ENCODE data around the gene MGAT4B.

Gene MGAT4B

GRCh38 chr5:179834120-179834519, 27.5 kb upstream of the MGAT4B start:
- H3K4me1 ChIP-seq (ENCODE audit: control insufficient read depth, insufficient read depth, low read length), result peaks cover 4% of the 10 kb centered on the region
- no peak overlapping the region for H3K4me3 ChIP-seq (ENCODE audit: low read length)
- peaks cover 82% of the 10 kb centered on the region for H3K36me3 ChIP-seq (ENCODE audit: control insufficient read depth, insufficient read depth, low read length, severe bottlenecking)
- no peak for DNase-seq (ENCODE audit: low read depth)
- no peaks in the 10 kb centered on the region for H3K27me3 ChIP-seq (replicated peaks; ENCODE audit: control insufficient read depth, insufficient read depth, low read length)
- no peaks in the 10 kb centered on the region for H3K9me3 ChIP-seq (ENCODE audit: control insufficient read depth, low read length)
- no peak overlapping the region for H3K9ac ChIP-seq (ENCODE audit: low read length)

GRCh38 chr5:179833709-179834070, 27.0 kb upstream of the MGAT4B start:
- Histone ChIP-seq H3K9me3 (ENCODE audit: control insufficient read depth, low read length) (no peaks in the 10 kb centered on the region), H3K36me3 (ENCODE audit: control insufficient read depth, insufficient read depth, low read length, severe bottlenecking) (peaks cover 87% of the 10 kb centered on the region), H3K9ac (ENCODE audit: low read length) (no peak overlapping the region), H3K4me3 (ENCODE audit: low read length) (no peak overlapping the region), H3K4me1 (ENCODE audit: control insufficient read depth, insufficient read depth, low read length) (peaks cover 7% of the 10 kb centered on the region), H3K27me3 (replicated peaks; ENCODE audit: control insufficient read depth, insufficient read depth, low read length) (no peaks in the 10 kb centered on the region)
- DNase-seq (ENCODE audit: low read depth), result no peak

GRCh38 chr5:179833056-179833708, 26.5 kb upstream of the MGAT4B start:
- Histone ChIP-seq H3K27me3 (replicated peaks; ENCODE audit: control insufficient read depth, insufficient read depth, low read length) (no peaks in the 10 kb centered on the region), H3K9me3 (ENCODE audit: control insufficient read depth, low read length) (no peaks in the 10 kb centered on the region), H3K4me3 (ENCODE audit: low read length) (no peak overlapping the region), H3K4me1 (ENCODE audit: control insufficient read depth, insufficient read depth, low read length) (peaks cover 7% of the 10 kb centered on the region), H3K36me3 (ENCODE audit: control insufficient read depth, insufficient read depth, low read length, severe bottlenecking) (peaks cover 90% of the 10 kb centered on the region), H3K9ac (ENCODE audit: low read length) (no peak overlapping the region)
- no peak for DNase-seq (ENCODE audit: low read depth)

- no peak for DNase-seq (ENCODE audit: low read depth)
- Histone ChIP-seq H3K36me3 (ENCODE audit: control insufficient read depth, insufficient read depth, low read length, severe bottlenecking) (peaks cover 90% of the 10 kb centered on the region), H3K9ac (ENCODE audit: low read length) (no peak overlapping the region), H3K4me1 (ENCODE audit: control insufficient read depth, insufficient read depth, low read length) (peaks cover 16% of the 10 kb centered on the region), H3K27me3 (replicated peaks; ENCODE audit: control insufficient read depth, insufficient read depth, low read length) (no peaks in the 10 kb centered on the region), H3K9me3 (ENCODE audit: control insufficient read depth, low read length) (no peaks in the 10 kb centered on the region), H3K4me3 (ENCODE audit: low read length) (no peak overlapping the region)
Measured at GRCh38 chr5:179832039-179832745, 25.5 kb upstream of the MGAT4B start.

GRCh38 chr5:179830818-179831468, 24.3 kb upstream of the MGAT4B start:
- H3K9ac ChIP-seq (ENCODE audit: low read length), result no peak overlapping the region
- DNase-seq (ENCODE audit: low read depth), result no peak
- peaks cover 90% of the 10 kb centered on the region for H3K36me3 ChIP-seq (ENCODE audit: control insufficient read depth, insufficient read depth, low read length, severe bottlenecking)
- peaks cover 24% of the 10 kb centered on the region for H3K4me1 ChIP-seq (ENCODE audit: control insufficient read depth, insufficient read depth, low read length)
- no peaks in the 10 kb centered on the region for H3K27me3 ChIP-seq (replicated peaks; ENCODE audit: control insufficient read depth, insufficient read depth, low read length)
- H3K9me3 ChIP-seq (ENCODE audit: control insufficient read depth, low read length), result no peaks in the 10 kb centered on the region
- no peak overlapping the region for H3K4me3 ChIP-seq (ENCODE audit: low read length)

- Histone ChIP-seq H3K9ac (ENCODE audit: low read length) (no peak overlapping the region), H3K9me3 (ENCODE audit: control insufficient read depth, low read length) (no peaks in the 10 kb centered on the region), H3K4me1 (ENCODE audit: control insufficient read depth, insufficient read depth, low read length) (peaks cover 30% of the 10 kb centered on the region), H3K4me3 (ENCODE audit: low read length) (no peak overlapping the region), H3K27me3 (replicated peaks; ENCODE audit: control insufficient read depth, insufficient read depth, low read length) (no peaks in the 10 kb centered on the region), H3K36me3 (ENCODE audit: control insufficient read depth, insufficient read depth, low read length, severe bottlenecking) (peaks cover 94% of the 10 kb centered on the region)
- DNase-seq (ENCODE audit: low read depth), result no peak
Measured at GRCh38 chr5:179829732-179830435, 23.2 kb upstream of the MGAT4B start.

- DNase-seq (ENCODE audit: low read depth), result no peak
- no peak overlapping the region for H3K4me3 ChIP-seq (ENCODE audit: low read length)
- peaks cover 100% of the 10 kb centered on the region for H3K36me3 ChIP-seq (ENCODE audit: control insufficient read depth, insufficient read depth, low read length, severe bottlenecking)
- no peaks in the 10 kb centered on the region for H3K9me3 ChIP-seq (ENCODE audit: control insufficient read depth, low read length)
- H3K4me1 ChIP-seq (ENCODE audit: control insufficient read depth, insufficient read depth, low read length), result peaks cover 40% of the 10 kb centered on the region
- H3K27me3 ChIP-seq (replicated peaks; ENCODE audit: control insufficient read depth, insufficient read depth, low read length), result no peaks in the 10 kb centered on the region
- H3K9ac ChIP-seq (ENCODE audit: low read length), result peak overlapping the region; percentile 40
Measured at GRCh38 chr5:179828756-179829421, 22.2 kb upstream of the MGAT4B start.

GRCh38 chr5:179827680-179828079, 21.0 kb upstream of the MGAT4B start:
- Histone ChIP-seq H3K9me3 (ENCODE audit: control insufficient read depth, low read length) (no peaks in the 10 kb centered on the region), H3K27me3 (replicated peaks; ENCODE audit: control insufficient read depth, insufficient read depth, low read length) (no peaks in the 10 kb centered on the region), H3K9ac (ENCODE audit: low read length) (peak overlapping the region; percentile 61), H3K36me3 (ENCODE audit: control insufficient read depth, insufficient read depth, low read length, severe bottlenecking) (peaks cover 100% of the 10 kb centered on the region), H3K4me3 (ENCODE audit: low read length) (no peak overlapping the region), H3K4me1 (ENCODE audit: control insufficient read depth, insufficient read depth, low read length) (peaks cover 49% of the 10 kb centered on the region)
- peak; percentile 46 for DNase-seq (ENCODE audit: low read depth)

- DNase-seq (ENCODE audit: low read depth), result peak; percentile 29
- H3K4me3 ChIP-seq (ENCODE audit: low read length), result no peak overlapping the region
- peaks cover 89% of the 10 kb centered on the region for H3K36me3 ChIP-seq (ENCODE audit: control insufficient read depth, insufficient read depth, low read length, severe bottlenecking)
- peak overlapping the region; percentile 31 for H3K9ac ChIP-seq (ENCODE audit: low read length)
- peaks cover 56% of the 10 kb centered on the region for H3K4me1 ChIP-seq (ENCODE audit: control insufficient read depth, insufficient read depth, low read length)
- H3K9me3 ChIP-seq (ENCODE audit: control insufficient read depth, low read length), result no peaks in the 10 kb centered on the region
- H3K27me3 ChIP-seq (replicated peaks; ENCODE audit: control insufficient read depth, insufficient read depth, low read length), result no peaks in the 10 kb centered on the region
Measured at GRCh38 chr5:179825655-179826182, 19.1 kb upstream of the MGAT4B start.

- H3K4me1 ChIP-seq (ENCODE audit: control insufficient read depth, insufficient read depth, low read length), result peaks cover 63% of the 10 kb centered on the region
- H3K27me3 ChIP-seq (replicated peaks; ENCODE audit: control insufficient read depth, insufficient read depth, low read length), result no peaks in the 10 kb centered on the region
- H3K36me3 ChIP-seq (ENCODE audit: control insufficient read depth, insufficient read depth, low read length, severe bottlenecking), result peaks cover 79% of the 10 kb centered on the region
- H3K9me3 ChIP-seq (ENCODE audit: control insufficient read depth, low read length), result no peaks in the 10 kb centered on the region
- no peak for DNase-seq (ENCODE audit: low read depth)
- peak overlapping the region; percentile 99 for H3K9ac ChIP-seq (ENCODE audit: low read length)
- H3K4me3 ChIP-seq (ENCODE audit: low read length), result peak overlapping the region; percentile 87
Measured at GRCh38 chr5:179824745-179825112, 18.1 kb upstream of the MGAT4B start.
